Raji (cell line): ENCODE data around the gene CRYGS.
A peak's percentile ranks its signal among the peaks of the same experiment; 100 is the strongest.

ENCODE experiments used
- POLR2A ChIP-seq: IDR thresholded peaks from 2 replicates; pipeline ENCODE4 v1.6.1; 2011; ENCODE audit warnings: low read depth, low read length, control low read depth; ENCODE audit not compliant: insufficient read depth

Gene CRYGS

GRCh38 chr3:186529201-186529999, 14.8 kb downstream of the CRYGS start:
- TF ChIP-seq POLR2A, result no peak

GRCh38 chr3:186526256-186526606, 17.9 kb downstream of the CRYGS start:
- peak; percentile 61 for TF ChIP-seq POLR2A

GRCh38 chr3:186525369-186526255, 18.6 kb downstream of the CRYGS start:
- TF ChIP-seq POLR2A, result no peak; the same call in 1 of the 2 replicates

GRCh38 chr3:186524616-186525015, 19.6 kb downstream of the CRYGS start:
- no peak for TF ChIP-seq POLR2A

GRCh38 chr3:186523434-186523833, 20.7 kb downstream of the CRYGS start:
- TF ChIP-seq POLR2A, result no peak

GRCh38 chr3:186523022-186523421, 21.2 kb downstream of the CRYGS start:
- TF ChIP-seq POLR2A, result no peak

- TF ChIP-seq POLR2A, result peak; percentile 34; the same call in 1 of the 2 replicates
Measured at GRCh38 chr3:186520957-186521842, 23.0 kb downstream of the CRYGS start.

- no peak for TF ChIP-seq POLR2A
Measured at GRCh38 chr3:186520431-186520830, 23.7 kb downstream of the CRYGS start.

- peak; percentile 99 for TF ChIP-seq POLR2A
Measured at GRCh38 chr3:186519021-186519658, 25.0 kb downstream of the CRYGS start.

- no peak for TF ChIP-seq POLR2A
Measured at GRCh38 chr3:186517218-186517617, 27.0 kb downstream of the CRYGS start.

- TF ChIP-seq POLR2A, result no peak
Measured at GRCh38 chr3:186516646-186517045, 27.5 kb downstream of the CRYGS start.

- peak; percentile 45; the same call in 1 of the 2 replicates for TF ChIP-seq POLR2A
Measured at GRCh38 chr3:186515125-186515524, 29.1 kb downstream of the CRYGS start.

GRCh38 chr3:186514296-186515002, 29.7 kb downstream of the CRYGS start:
- no peak for TF ChIP-seq POLR2A

- TF ChIP-seq POLR2A, result no peak
Measured at GRCh38 chr3:186513386-186513785, 30.8 kb downstream of the CRYGS start.
